IPS DF 19.7 (cell line): ENCODE results near the gene SETD2.
"Not testable (repeated sequence)": the region's sequence is repeated elsewhere in the genome, so short reads cannot be mapped to it uniquely, and the experiment has no call there.

Experiments used
- DNase-seq: peaks from one replicate; pipeline ENCODE4 v3.0.0-alpha.2; 2013; ENCODE audit warnings: low read depth, low spot score

Gene SETD2

GRCh38 chr3:47036145-47036544, 127.8 kb downstream of the SETD2 start:
- no peak for DNase-seq

- DNase-seq: no peak
Measured at GRCh38 chr3:47035645-47036044, 128.3 kb downstream of the SETD2 start.

- DNase-seq: no peak
Measured at GRCh38 chr3:47034868-47035489, 128.9 kb downstream of the SETD2 start.

- DNase-seq: not testable (repeated sequence)
Measured at GRCh38 chr3:47031041-47031440, 132.9 kb downstream of the SETD2 start.

- no peak for DNase-seq
Measured at GRCh38 chr3:47028667-47029066, 135.2 kb downstream of the SETD2 start.

GRCh38 chr3:47028146-47028545, 135.8 kb downstream of the SETD2 start:
- no peak for DNase-seq

- DNase-seq: not testable (repeated sequence)
Measured at GRCh38 chr3:47026432-47026831, 137.5 kb downstream of the SETD2 start.

GRCh38 chr3:47024932-47025331, 139.0 kb downstream of the SETD2 start:
- no peak for DNase-seq

- no peak for DNase-seq
Measured at GRCh38 chr3:47022641-47023071, 141.3 kb downstream of the SETD2 start.

- DNase-seq: no peak
Measured at GRCh38 chr3:47020311-47020710, 143.6 kb downstream of the SETD2 start.

- no peak for DNase-seq
Measured at GRCh38 chr3:47019201-47019600, 144.7 kb downstream of the SETD2 start.

GRCh38 chr3:47018269-47018611, 145.7 kb downstream of the SETD2 start:
- DNase-seq: no peak

GRCh38 chr3:47017504-47018268, 146.2 kb downstream of the SETD2 start:
- DNase-seq: no peak

GRCh38 chr3:47016934-47017435, 146.9 kb downstream of the SETD2 start:
- no peak for DNase-seq

GRCh38 chr3:47016086-47016933, 147.6 kb downstream of the SETD2 start:
- DNase-seq: no peak

- no peak for DNase-seq
Measured at GRCh38 chr3:47015151-47015550, 148.8 kb downstream of the SETD2 start.

- DNase-seq: no peak
Measured at GRCh38 chr3:47014036-47014435, 149.9 kb downstream of the SETD2 start.

GRCh38 chr3:47013231-47013630, 150.7 kb downstream of the SETD2 start:
- DNase-seq: no peak

GRCh38 chr3:47012342-47013230, 151.3 kb downstream of the SETD2 start:
- no peak for DNase-seq

- DNase-seq: no peak
Measured at GRCh38 chr3:47011371-47011770, 152.5 kb downstream of the SETD2 start.

- no peak for DNase-seq
Measured at GRCh38 chr3:47010910-47011309, 153.0 kb downstream of the SETD2 start.
